RPMI7951 (cell line): ENCODE data around the gene MICA. TPM values are rescaled to one million over a fixed set of nuclear protein-coding genes. Genes with fewer than 3 reads are reported as not detected.
A peak's percentile ranks its signal among the peaks of the same experiment; 100 is the strongest.
"Not testable (repeated sequence)": the region's sequence is repeated elsewhere in the genome, so short reads cannot be mapped to it uniquely, and the experiment has no call there.

Source experiments
- DNase-seq: peaks from one replicate; pipeline ENCODE4 v3.0.0-alpha.2; 2012; ENCODE audit warnings: low read depth
- total RNA-seq: library from RNA; depleted of rRNA; stranded (reverse); fragments of >200 nt; shearing (Covaris generic); gene quantifications from 2 replicates; pipeline ENCODE4 v1.2.3, GENCODE V29; 2014; rRNA removed

MICA gene
- total RNA-seq = 42.3 and 42.9 TPM in 2 replicates

GRCh38 chr6:31403283-31404060 is at the start of gene MICA:
Gene MICA (plus strand): TSS chr6:31403595. CDS start chr6:31403633, 38 bp downstream.
- DNase-seq = peak; percentile 90

GRCh38 chr6:31354158-31354863 is 49.1 kb upstream of the MICA start:
- DNase-seq = no peak

- DNase-seq = no peak
These were observed 48.4 kb upstream of the MICA start for GRCh38 chr6:31354864-31355582.

- DNase-seq = no peak
These were observed 47.8 kb upstream of the MICA start for GRCh38 chr6:31355583-31355948.

GRCh38 chr6:31356216-31356945 is 47.0 kb upstream of the MICA start:
- DNase-seq = peak; percentile 36

- peak; percentile 92 for DNase-seq
These were observed 46.4 kb upstream of the MICA start, which contains the start of gene HLA-B for GRCh38 chr6:31356946-31357466. Gene HLA-B (minus strand): TSS chr6:31357179. CDS start chr6:31357158, 21 bp downstream.

GRCh38 chr6:31357886-31358285 is 45.5 kb upstream of the MICA start:
- no peak for DNase-seq

- DNase-seq = no peak
These were observed 45.1 kb upstream of the MICA start for GRCh38 chr6:31358302-31358701.

- no peak for DNase-seq
These were observed 43.8 kb upstream of the MICA start for GRCh38 chr6:31359581-31359980.

GRCh38 chr6:31362751-31363150 is 40.6 kb upstream of the MICA start:
- DNase-seq = no peak

- no peak for DNase-seq
These were observed 39.6 kb upstream of the MICA start for GRCh38 chr6:31363811-31364210.

GRCh38 chr6:31365864-31366263 is 37.5 kb upstream of the MICA start:
- DNase-seq = no peak

- peak; percentile 85 for DNase-seq
These were observed 36.5 kb upstream of the MICA start for GRCh38 chr6:31366693-31367470.

GRCh38 chr6:31368461-31368860 is 34.9 kb upstream of the MICA start:
- no peak for DNase-seq

GRCh38 chr6:31374118-31374517 is 29.3 kb upstream of the MICA start:
- not testable (repeated sequence) for DNase-seq

- DNase-seq = no peak
These were observed 27.7 kb upstream of the MICA start for GRCh38 chr6:31375699-31376098.

GRCh38 chr6:31377029-31377428 is 26.4 kb upstream of the MICA start:
- no peak for DNase-seq

GRCh38 chr6:31378062-31378720 is 25.2 kb upstream of the MICA start:
- no peak for DNase-seq

GRCh38 chr6:31378721-31379103 is 24.7 kb upstream of the MICA start:
- DNase-seq = no peak

- DNase-seq = peak; percentile 32
These were observed 23.5 kb upstream of the MICA start for GRCh38 chr6:31379850-31380249.
